A549 (cell line): Measurements from ENCODE around the gene SNCAIP. TPM values are rescaled to one million over a fixed set of nuclear protein-coding genes. Genes with fewer than 3 reads are reported as not detected.

ENCODE experiments used
- ATAC-seq, 2 experiments: fragments of 200-7000 bp in 1 of 2; fragments of >200 bp in 1 of 2; cut with Nextera tagmentation in 1 of 2; cut with Tn5 transposase in 1 of 2; 3 replicates each; pipeline versions ENCODE4 v1.8.0 to v1.9.1; 2018 to 2020; ENCODE audit warnings: mild to moderate bottlenecking in 1 of 2, moderate library complexity in 1 of 2
- CTCF ChIA-PET: fragments of 300-600 bp; sonication (Branson Sonifier 250); formaldehyde crosslinking; extraction: SDS; loops from one replicate; lab custom pipeline; 2021; ENCODE audit warnings: antibody characterized with exemption, inconsistent platforms; lab: Yijun Ruan, JAX
- POLR2A ChIA-PET: fragments of 350-600 bp; formaldehyde crosslinking; extraction: SDS; loops from one replicate; lab custom pipeline; 2021; ENCODE audit warnings: antibody characterized with exemption, inconsistent platforms; lab: Yijun Ruan, JAX
- DNase-seq, 2 experiments: peaks; one replicate each; pipeline versions ENCODE4 v3.0.0 to v3.0.0-alpha.2; 2011 to 2016; ENCODE audit warnings: low read depth in 1 of 2, low spot score in 1 of 2
- FAIRE-seq: peaks from 2 replicates; lab custom pipeline; 2011; peaks lifted over from hg19 to GRCh38; lab: Jason Lieb, UNC
- H3K27ac ChIP-seq, 2 experiments: fragments of >200 bp; sonication (Bioruptor Twin); formaldehyde crosslinking; 3 replicates each; pipeline ENCODE4 v1.5.1; 2016 to 2017
- H3K4me1 ChIP-seq: fragments of >200 bp; sonication (Bioruptor Twin); formaldehyde crosslinking; 3 replicates; pipeline ENCODE4 v1.6.1; 2016
- H3K4me2 ChIP-seq: fragments of >200 bp; sonication (Bioruptor Twin); formaldehyde crosslinking; 3 replicates; pipeline ENCODE4 v1.6.1; 2016
- H3K4me3 ChIP-seq: fragments of >200 bp; sonication (Bioruptor Twin); formaldehyde crosslinking; 3 replicates; pipeline ENCODE4 v1.5.1; 2016
- H3K9me3 ChIP-seq: fragments of >200 bp; sonication (Bioruptor Twin); formaldehyde crosslinking; 3 replicates; pipeline ENCODE4 v1.6.1; 2016
- ATOH8 ChIP-seq: fragments of 250-450 bp; sonication (Bioruptor Pico); IDR thresholded peaks from 2 replicates; pipeline ENCODE4 v1.5.0; 2020; ENCODE audit warnings: low read depth, mild to moderate bottlenecking, moderate library complexity
- CBX8 ChIP-seq: fragments of 200-600 bp; sonication (generic); IDR thresholded peaks from 2 replicates; pipeline ENCODE4 v1.6.1; 2016
- CHD4 ChIP-seq: fragments of 200-600 bp; sonication (generic); IDR thresholded peaks from 2 replicates; pipeline ENCODE4 v1.6.1; 2016; ENCODE audit warnings: antibody characterized with exemption, mild to moderate bottlenecking, borderline replicate concordance
- CTCF ChIP-seq: fragments of >200 bp; sonication (Bioruptor Twin); formaldehyde crosslinking; IDR thresholded peaks from 3 replicates; pipeline ENCODE4 v1.5.1; 2016
- EHF ChIP-seq: fragments of 250-450 bp; sonication (Bioruptor Pico); IDR thresholded peaks from 2 replicates; pipeline ENCODE4 v1.5.0; 2020; ENCODE audit warnings: mild to moderate bottlenecking
- ELK1 ChIP-seq: fragments of 150-350 bp; IDR thresholded peaks from 2 replicates; pipeline ENCODE4 v1.6.1; 2014; ENCODE audit warnings: low read depth, mild to moderate bottlenecking, low read length
- FOSL2 ChIP-seq, 2 experiments: fragments of 450-650 bp in 1 of 2; fragments of >200 bp in 1 of 2; sonication (Bioruptor Twin) in 1 of 2; formaldehyde crosslinking; IDR thresholded peaks; 2 replicates each; pipeline versions ENCODE4 v1.5.0 to v1.6.1; 2016 to 2020; ENCODE audit warnings: mild to moderate bottlenecking in 1 of 2, moderate library complexity in 1 of 2
- HDAC2 ChIP-seq: fragments of 200-600 bp; sonication (generic); IDR thresholded peaks from 2 replicates; pipeline ENCODE4 v1.6.1; 2016
- HES2 ChIP-seq: fragments of >200 bp; sonication (Bioruptor Twin); formaldehyde crosslinking; IDR thresholded peaks from 2 replicates; pipeline ENCODE4 v1.6.1; 2016
- HOXA7 ChIP-seq: fragments of 250-450 bp; sonication (Bioruptor Pico); IDR thresholded peaks from 2 replicates; pipeline ENCODE4 v1.5.0; 2020; ENCODE audit warnings: mild to moderate bottlenecking, moderate library complexity
- HOXB13 ChIP-seq: fragments of 250-450 bp; sonication (Bioruptor Pico); IDR thresholded peaks from 2 replicates; pipeline ENCODE4 v1.5.0; 2020; ENCODE audit warnings: low read depth, mild to moderate bottlenecking, moderate library complexity
- JUNB ChIP-seq: fragments of >200 bp; sonication (Bioruptor Twin); formaldehyde crosslinking; IDR thresholded peaks from 2 replicates; pipeline ENCODE4 v1.6.1; 2016
- MAZ ChIP-seq: fragments of 150-350 bp; IDR thresholded peaks from 2 replicates; pipeline ENCODE4 v1.6.1; 2014; ENCODE audit warnings: antibody characterized with exemption, low read depth, low read length, borderline replicate concordance
- NR3C1 ChIP-seq: fragments of >200 bp; sonication (Bioruptor Twin); formaldehyde crosslinking; IDR thresholded peaks from 3 replicates; pipeline ENCODE4 v1.6.1; 2017
- RARB ChIP-seq: fragments of 250-450 bp; sonication (Bioruptor Pico); IDR thresholded peaks from 2 replicates; pipeline ENCODE4 v1.8.0; 2021; ENCODE audit warnings: mild to moderate bottlenecking, moderate library complexity
- REST ChIP-seq: fragments of 200-600 bp; sonication (generic); IDR thresholded peaks from 2 replicates; pipeline ENCODE4 v1.6.1; 2016; ENCODE audit warnings: antibody characterized with exemption, mild to moderate bottlenecking, moderate library complexity
- SREBF2 ChIP-seq: fragments of 450-650 bp; IDR thresholded peaks from 2 replicates; pipeline ENCODE4 v1.6.1; 2014; ENCODE audit warnings: mild to moderate bottlenecking, moderate library complexity
- TFCP2L1 ChIP-seq: fragments of 250-450 bp; sonication (Bioruptor Pico); IDR thresholded peaks from 2 replicates; pipeline ENCODE4 v1.5.0; 2021; ENCODE audit warnings: mild to moderate bottlenecking
- TP53 ChIP-seq: fragments of 250-450 bp; sonication (Bioruptor Pico); IDR thresholded peaks from 2 replicates; pipeline ENCODE4 v1.5.0; 2021; ENCODE audit warnings: mild to moderate bottlenecking, moderate library complexity
- ZFP36 ChIP-seq: fragments of 450-650 bp; IDR thresholded peaks from 2 replicates; pipeline ENCODE4 v1.6.1; 2014; ENCODE audit warnings: borderline replicate concordance; ENCODE audit not compliant: partially characterized antibody
- ZNF302 ChIP-seq: fragments of 250-450 bp; sonication (Bioruptor Pico); IDR thresholded peaks from 2 replicates; pipeline ENCODE4 v1.9.0; 2021; ENCODE audit warnings: inconsistent platforms, mild to moderate bottlenecking, moderate library complexity
- WGBS: methylation state at CpG from one replicate; pipeline ENCODE4 v1.1.6; 2017; ENCODE audit errors: missing lambda C conversion rate; 5-methylcytosine and 5-hydroxymethylcytosine counted together
- polyA plus RNA-seq, 4 experiments: library from polyadenylated mRNA; depleted of rRNA in 3 of 4; stranded (reverse); fragments of >200 nt; fragmentation: RNase III in 1 of 4; extraction: RNeasy Plus Mini Kit Qiagen cat#74134 plus additional on column Dnase treatment in 1 of 4; gene quantifications; 2 replicates in 3 of 4; 3 replicates in 1 of 4; pipeline ENCODE4 v1.2.3, GENCODE V29; 2011 to 2017

The SNCAIP gene
- polyA plus RNA-seq, 2 of the 4 experiments (the other 2 are of a cell fraction) = 0.03 to 0.04 TPM

DNA sequence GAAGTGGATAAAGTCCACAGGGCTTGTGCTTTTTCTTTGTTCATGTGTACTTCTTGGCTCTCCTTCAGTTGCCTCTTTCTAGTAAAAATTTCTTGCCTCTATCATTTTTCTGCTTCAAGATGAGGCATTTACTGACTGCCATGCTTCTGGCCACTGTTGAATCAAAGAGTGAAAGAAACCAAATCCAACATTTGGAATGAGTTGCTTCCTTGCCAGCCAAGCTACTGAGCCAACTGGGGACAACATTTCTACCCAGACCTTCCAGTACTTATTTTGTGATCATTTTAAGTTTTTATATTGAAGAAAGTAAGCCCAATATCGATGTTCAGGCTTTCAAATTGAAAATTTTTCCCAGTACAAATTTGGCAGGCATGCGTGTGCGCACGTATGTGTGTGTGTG lies 73.2 kb downstream of the SNCAIP start:
- no peaks in the 10 kb centered on the region for H3K4me1 ChIP-seq
- DNase-seq (no peak), ATAC-seq (no peak), FAIRE-seq (no peak)
- no peak overlapping the region for H3K4me2 ChIP-seq
- no peak overlapping the region for H3K4me3 ChIP-seq
- ChIA-PET POLR2A (no interaction called here), CTCF (no interaction called here)
- no peak for TF ChIP-seq ATOH8
- no peak for TF ChIP-seq REST
- TF ChIP-seq HES2 = no peak
- no peak for TF ChIP-seq HOXB13
- no peak for TF ChIP-seq ZFP36
- TF ChIP-seq CBX8 = no peak
- 62% methylated on average over 4 of the region's 4 CpGs for WGBS
- H3K9me3 ChIP-seq = no peaks in the 10 kb centered on the region
- H3K27ac ChIP-seq = no peak overlapping the region

- Histone ChIP-seq H3K4me3 (no peak overlapping the region), H3K9me3 (no peaks in the 10 kb centered on the region), H3K27ac (no peak overlapping the region), H3K4me1 (no peaks in the 10 kb centered on the region), H3K4me2 (no peak overlapping the region)
- TF ChIP-seq TP53 (CRISPR knock-in tag) (no peak), NR3C1 (no peak), TFCP2L1 (CRISPR knock-in tag) (no peak), EHF (CRISPR knock-in tag) (no peak), REST (no peak), CHD4 (no peak), HDAC2 (no peak), ZNF302 (CRISPR knock-in tag) (no peak), HOXA7 (CRISPR knock-in tag) (no peak), MAZ (no peak), JUNB (no peak), SREBF2 (no peak), FOSL2 (IDR thresholded peaks at IDR 0.05) (no peak), FOSL2 (CRISPR knock-in tag; IDR thresholded peaks at IDR 0.05) (no peak), CTCF (no peak), ELK1 (no peak), RARB (no peak)
- ChIA-PET CTCF (no interaction called here), POLR2A (no interaction called here)
- DNase-seq (no peak), FAIRE-seq (no peak), ATAC-seq (no peak)
- WGBS = 28% methylated on average over 3 of the region's 3 CpGs
Measured at GRCh38 chr5:122385808-122386207, 73.8 kb downstream of the SNCAIP start.
